CD4-positive, alpha-beta T cell treated with Interleukin-15 for 1 hour (primary cell): ENCODE measurements around the gene TMEM86B.

Experiments used
- DNase-seq: peaks from one replicate; pipeline ENCODE4 v3.0.0-alpha.2; 2020

The TMEM86B gene

GRCh38 chr19:55256562-55257460, 28.2 kb upstream of the TMEM86B start:
- no peak for DNase-seq

- DNase-seq = peak; percentile 52
Measured at GRCh38 chr19:55255618-55256423, 27.3 kb upstream of the TMEM86B start.

- DNase-seq = no peak
Measured at GRCh38 chr19:55254625-55254977, 26.0 kb upstream of the TMEM86B start.

GRCh38 chr19:55253842-55254624, 25.5 kb upstream of the TMEM86B start:
- peak; percentile 76 for DNase-seq

GRCh38 chr19:55252760-55253663, 24.4 kb upstream of the TMEM86B start:
- DNase-seq = no peak

- peak; percentile 40 for DNase-seq
Measured at GRCh38 chr19:55251341-55252081, 22.9 kb upstream of the TMEM86B start.

GRCh38 chr19:55250262-55251036, 21.9 kb upstream of the TMEM86B start:
- DNase-seq = no peak

GRCh38 chr19:55249841-55250240, 21.3 kb upstream of the TMEM86B start:
- no peak for DNase-seq

GRCh38 chr19:55248704-55249103, 20.1 kb upstream of the TMEM86B start:
- no peak for DNase-seq

- no peak for DNase-seq
Measured at GRCh38 chr19:55248166-55248675, 19.7 kb upstream of the TMEM86B start.

- no peak for DNase-seq
Measured at GRCh38 chr19:55247621-55248099, 19.1 kb upstream of the TMEM86B start.

GRCh38 chr19:55246462-55247451, 18.2 kb upstream of the TMEM86B start:
- DNase-seq = no peak

- no peak for DNase-seq
Measured at GRCh38 chr19:55245236-55245904, 16.8 kb upstream of the TMEM86B start.

GRCh38 chr19:55244004-55244680, 15.6 kb upstream of the TMEM86B start:
- no peak for DNase-seq

- DNase-seq = no peak
Measured at GRCh38 chr19:55242517-55242916, 14.0 kb upstream of the TMEM86B start.

- DNase-seq = no peak
Measured at GRCh38 chr19:55241935-55242464, 13.4 kb upstream of the TMEM86B start.
